HG03457 (cell line): ENCODE data around the gene PLIN3.
"Not testable (repeated sequence)": the region's sequence is repeated elsewhere in the genome, so short reads cannot be mapped to it uniquely, and the experiment has no call there.

ENCODE experiments used
- ATAC-seq: cut with Tn5 transposase; IDR thresholded peaks from one replicate; pipeline ENCODE4 v1.9.1; 2021; ENCODE audit warnings: moderate number of reproducible peaks; ENCODE audit not compliant: unreplicated experiment

PLIN3 gene, protein sequence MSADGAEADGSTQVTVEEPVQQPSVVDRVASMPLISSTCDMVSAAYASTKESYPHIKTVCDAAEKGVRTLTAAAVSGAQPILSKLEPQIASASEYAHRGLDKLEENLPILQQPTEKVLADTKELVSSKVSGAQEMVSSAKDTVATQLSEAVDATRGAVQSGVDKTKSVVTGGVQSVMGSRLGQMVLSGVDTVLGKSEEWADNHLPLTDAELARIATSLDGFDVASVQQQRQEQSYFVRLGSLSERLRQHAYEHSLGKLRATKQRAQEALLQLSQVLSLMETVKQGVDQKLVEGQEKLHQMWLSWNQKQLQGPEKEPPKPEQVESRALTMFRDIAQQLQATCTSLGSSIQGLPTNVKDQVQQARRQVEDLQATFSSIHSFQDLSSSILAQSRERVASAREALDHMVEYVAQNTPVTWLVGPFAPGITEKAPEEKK

GRCh38 chr19:4867534-4868285 lies at the start of gene PLIN3:
Gene PLIN3, minus strand, starts transcription at chr19:4867667. Its CDS starts 6,273 bp downstream, at chr19:4861394.
- peak; percentile 60 for ATAC-seq

DNA sequence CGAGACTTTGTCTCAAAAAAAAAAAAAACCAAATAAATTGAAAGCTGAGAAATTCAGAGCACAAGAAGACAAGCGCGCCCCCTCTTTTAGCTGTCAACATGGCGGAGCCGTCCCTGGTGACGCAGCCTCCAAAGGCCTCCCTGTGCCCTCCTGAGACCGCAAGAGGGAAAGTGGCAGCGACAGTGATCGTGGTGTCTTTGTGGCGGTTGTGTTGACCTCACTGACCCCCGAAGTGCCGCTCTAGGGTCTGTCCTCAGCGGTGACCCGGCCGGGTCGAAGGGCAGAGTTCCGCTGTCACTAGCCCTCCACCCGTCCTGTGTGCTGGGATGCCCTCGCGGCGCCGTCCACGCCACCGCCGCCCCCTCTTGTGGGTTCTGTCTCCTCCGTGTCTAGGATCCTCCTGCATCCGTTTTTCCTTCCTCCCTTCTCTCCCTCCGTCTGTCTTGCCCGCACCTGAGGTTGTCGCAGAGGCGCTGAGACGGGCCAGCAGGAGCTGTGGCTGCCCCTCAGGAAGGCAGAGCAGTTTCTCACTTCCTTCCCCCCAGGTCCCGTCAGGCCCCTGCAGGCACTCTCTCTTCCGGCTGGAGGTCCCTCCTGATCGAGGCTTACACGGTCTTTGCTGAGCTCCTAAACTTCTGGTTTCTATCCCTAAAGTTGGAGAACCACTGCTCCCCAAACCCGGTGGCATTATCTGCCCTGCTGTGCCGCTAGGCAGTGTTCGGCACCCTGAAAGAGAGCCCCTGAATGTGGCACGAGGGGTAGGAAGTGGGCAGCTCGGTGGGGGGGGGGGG lies 49.0 kb upstream of the PLIN3 start:
- ATAC-seq, result no peak

- no peak for ATAC-seq
Measured at GRCh38 chr19:4914736-4915501, 47.5 kb upstream of the PLIN3 start.

DNA sequence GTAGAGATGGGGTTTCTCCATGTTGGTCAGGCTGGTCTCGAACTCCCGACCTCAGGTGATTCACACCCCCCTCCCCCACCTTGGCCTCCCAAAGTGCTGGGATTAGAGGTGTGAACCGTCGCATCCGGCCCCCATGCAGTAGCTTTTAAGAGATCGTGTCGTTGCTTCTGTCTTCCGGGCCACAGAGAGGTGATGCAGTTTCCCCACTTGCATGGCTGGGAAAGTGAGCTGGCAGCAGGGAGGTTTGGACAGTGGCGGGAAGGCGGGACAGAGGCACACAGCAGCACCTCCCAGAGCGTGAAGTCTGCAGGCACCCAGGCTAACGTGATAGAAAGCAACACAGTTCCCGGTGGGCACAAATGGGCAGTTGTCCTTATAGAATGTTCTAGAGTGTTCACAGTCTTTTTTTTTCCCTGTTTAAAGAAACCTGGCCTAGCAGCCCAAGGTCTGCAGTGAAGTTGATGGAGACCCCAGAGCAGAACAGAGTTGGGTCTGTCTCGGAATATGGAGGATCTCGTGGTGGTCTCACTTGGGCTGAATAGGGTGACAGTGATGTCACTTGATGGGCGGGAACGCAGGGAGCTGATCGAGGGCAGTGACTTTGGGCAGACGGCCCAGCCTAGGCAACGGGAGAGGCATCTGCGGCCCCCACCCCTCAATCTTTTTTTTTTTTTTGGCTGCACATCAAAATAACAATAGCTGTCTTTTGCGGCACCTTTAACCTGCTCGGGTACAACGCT lies 46.7 kb upstream of the PLIN3 start:
- ATAC-seq, result no peak

- no peak for ATAC-seq
Measured at GRCh38 chr19:4911786-4912672, 44.6 kb upstream of the PLIN3 start.

DNA sequence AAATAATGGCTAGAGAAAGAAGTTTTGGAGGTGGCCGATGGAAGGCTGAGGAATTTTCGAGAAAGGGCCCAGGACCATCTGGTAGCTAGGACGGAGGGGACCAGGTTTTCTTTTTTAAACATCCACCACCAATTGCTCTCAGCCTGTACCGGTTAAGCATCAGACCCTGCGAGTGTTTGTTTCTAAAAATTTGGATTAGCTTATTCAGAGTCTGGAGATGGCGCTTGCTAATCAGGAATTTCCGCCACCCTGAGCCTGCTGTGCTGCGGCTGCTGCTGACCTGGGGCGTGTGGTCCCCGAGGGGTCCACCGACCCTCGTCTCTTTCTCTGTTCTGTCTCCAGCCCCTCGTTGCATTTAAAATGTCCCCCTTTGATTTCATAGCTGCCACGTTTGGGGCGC lies 43.8 kb upstream of the PLIN3 start:
- ATAC-seq, result no peak

DNA sequence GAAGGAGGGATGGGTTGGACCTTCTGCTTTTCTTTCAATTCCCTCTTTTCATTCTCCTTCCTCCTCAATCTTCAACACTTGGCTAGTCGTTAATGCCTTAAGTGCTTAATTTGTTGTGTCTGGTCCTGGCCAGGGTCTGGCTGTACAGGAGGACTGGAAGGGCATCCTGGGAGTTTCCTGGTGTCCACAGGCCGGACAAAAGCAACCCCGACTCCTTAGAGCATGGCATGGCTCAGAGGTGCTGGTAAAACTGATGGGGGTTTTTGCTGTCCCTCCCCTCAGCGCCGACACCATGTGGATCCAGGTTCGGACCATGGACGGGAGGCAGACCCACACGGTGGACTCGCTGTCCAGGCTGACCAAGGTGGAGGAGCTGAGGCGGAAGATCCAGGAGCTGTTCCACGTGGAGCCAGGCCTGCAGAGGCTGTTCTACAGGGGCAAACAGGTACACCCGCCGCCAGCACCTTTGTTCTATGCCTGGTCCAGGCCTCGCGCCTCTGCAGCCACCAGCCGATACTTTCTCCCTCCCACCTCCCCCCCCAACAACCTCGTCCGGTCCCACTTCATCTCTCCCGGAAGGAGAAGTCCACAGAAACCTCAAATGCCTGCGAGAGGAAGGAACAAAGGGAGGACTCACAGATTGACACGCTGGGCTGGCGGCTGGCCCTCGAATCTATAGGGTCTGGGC lies 43.3 kb upstream of the PLIN3 start:
- no peak for ATAC-seq

DNA sequence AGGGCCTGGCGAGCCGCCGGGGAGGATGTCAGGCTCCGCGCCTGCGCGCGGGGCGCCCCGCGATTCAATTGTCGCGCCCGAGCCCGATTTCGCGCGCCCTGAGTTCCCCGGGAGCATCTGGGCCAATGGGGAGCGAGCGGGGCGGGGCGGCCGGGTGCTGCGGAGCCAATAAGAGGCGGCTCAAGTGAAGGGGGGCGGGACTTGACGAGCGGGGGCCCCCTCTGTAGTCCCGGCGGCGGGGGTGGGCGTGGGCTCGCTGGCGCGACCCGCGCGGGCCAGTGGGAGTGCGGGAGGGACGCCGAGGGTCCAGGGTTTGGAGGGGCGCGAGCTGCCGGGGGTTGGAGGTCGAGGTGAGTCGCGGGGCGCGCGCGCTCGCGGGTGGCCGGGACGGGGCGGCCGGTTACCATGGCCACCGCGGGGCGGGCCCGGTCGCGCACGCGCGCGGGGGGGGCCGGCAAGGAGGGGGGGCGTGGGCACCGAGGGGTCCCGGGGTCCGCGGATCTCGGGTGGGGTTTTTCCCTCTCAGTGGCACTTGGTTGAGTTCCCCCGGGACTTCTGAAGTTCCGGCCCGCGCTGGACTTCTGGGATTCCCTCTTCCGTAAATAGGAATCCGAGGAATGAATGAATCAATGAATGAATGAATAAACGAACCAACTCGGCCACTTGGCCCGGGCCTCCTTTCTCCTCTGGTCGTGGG lies 42.6 kb upstream of the PLIN3 start:
- ATAC-seq, result peak; percentile 61

DNA sequence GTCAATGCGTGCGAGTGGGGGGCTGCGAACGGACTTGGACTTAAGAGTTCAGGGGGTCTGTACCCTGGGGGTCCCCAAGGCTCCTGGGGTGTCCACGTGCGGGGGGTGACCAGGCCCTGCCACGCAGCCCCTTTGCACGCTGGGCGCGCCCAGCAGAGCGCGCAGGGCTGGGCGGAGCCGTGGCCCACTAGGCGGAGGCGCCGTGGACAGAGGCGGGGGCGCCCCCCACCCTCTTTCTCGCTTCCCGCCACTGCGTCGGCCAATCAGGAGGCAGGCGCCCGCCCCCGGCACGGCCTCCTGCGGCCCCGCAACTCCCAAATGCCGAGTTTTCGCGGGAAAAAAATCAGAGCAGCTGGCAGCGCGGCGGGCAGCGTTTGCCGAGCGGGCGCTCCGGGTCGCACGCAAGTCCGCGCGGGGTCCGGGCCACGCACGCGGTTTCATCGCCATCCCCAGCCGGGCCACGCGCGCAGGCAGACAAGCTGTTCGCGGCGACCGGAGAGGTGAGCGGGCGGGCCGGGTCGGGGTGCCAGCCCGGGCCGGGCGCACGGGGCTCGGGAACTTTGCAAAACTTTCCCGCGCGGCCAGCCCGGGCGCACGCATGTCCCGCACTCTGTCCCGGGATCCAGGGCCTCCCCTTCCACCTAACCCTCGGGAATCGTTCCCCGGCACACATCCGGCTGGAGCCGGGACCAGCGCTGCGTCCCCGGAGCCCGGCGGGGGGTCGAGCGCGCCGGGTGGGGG lies 41.9 kb upstream of the PLIN3 start, which contains the start of gene UHRF1:
Gene UHRF1 (plus strand): TSS at position 346 of the 741 bp plus-strand sequence. CDS start 1,385 bp downstream, outside the sequence.
- ATAC-seq, result peak; percentile 4

DNA sequence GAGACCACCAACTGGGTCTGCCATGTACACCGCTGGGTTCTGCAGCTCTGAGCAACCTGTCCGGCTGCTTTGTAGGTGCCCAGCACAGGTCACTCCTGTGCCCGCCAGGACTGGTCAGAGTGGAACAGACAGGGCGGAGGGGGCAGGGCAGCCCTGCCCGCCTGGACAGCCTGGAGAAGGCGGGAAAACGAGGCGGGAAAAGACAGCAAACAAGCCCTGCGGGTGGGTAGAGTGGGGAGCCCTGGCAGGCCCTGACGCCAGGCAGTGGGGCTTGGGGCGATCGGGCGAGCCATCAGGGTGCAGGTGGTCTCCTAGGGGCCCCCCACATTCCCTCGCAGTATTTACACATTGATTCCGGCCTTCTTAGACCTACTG lies 41.3 kb upstream of the PLIN3 start:
- ATAC-seq, result no peak

GRCh38 chr19:4908360-4908759 lies 40.9 kb upstream of the PLIN3 start:
- no peak for ATAC-seq

GRCh38 chr19:4906963-4907362 lies 39.5 kb upstream of the PLIN3 start:
- ATAC-seq, result no peak

GRCh38 chr19:4904481-4904880 lies 37.0 kb upstream of the PLIN3 start:
- no peak for ATAC-seq

- ATAC-seq, result no peak
Measured at GRCh38 chr19:4902796-4903195, 35.3 kb upstream of the PLIN3 start, which contains the start of gene ARRDC5. Gene ARRDC5, minus strand, starts transcription at chr19:4902896. Its CDS starts 71 bp downstream, at chr19:4902825.

DNA sequence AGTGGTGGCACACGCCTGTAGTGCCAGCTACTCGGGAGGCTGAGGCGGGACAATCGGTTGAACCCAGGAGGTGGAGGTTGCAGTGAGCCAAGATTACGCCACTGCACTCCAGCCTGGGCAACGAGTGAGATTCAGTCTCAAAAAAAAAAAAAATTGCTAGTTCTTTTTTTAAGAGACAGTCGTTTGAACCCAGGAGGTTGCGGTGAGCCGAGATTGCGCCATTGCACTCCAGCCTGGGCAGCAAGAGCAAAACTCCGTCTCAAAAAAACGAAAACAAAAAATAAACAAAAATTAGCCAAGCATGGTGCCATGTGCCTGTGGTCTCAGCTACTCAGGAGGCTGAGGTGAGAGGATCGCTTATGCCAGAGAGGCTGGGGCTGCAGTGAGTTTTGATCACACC lies 33.4 kb upstream of the PLIN3 start:
- not testable (repeated sequence) for ATAC-seq

DNA sequence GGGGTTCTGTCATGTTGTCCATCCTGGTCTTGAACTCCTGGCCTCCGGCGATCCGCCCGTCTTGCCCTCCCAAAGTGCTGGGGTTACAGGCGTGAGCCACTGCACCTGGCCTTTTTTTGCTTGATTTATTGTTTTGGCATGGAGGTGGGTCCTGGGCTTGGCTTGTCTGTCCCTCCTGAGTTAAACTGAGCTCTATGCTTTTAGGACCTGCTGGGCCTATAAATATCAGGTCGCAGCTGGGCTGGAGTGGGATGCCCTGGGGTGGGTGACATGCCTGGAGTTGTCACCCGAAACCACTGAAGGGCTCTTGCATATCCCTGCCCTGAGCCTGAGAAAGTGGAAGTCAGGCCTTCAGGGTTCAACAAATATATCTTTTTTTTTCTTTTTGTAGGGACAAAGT lies 29.7 kb upstream of the PLIN3 start:
- no peak for ATAC-seq

DNA sequence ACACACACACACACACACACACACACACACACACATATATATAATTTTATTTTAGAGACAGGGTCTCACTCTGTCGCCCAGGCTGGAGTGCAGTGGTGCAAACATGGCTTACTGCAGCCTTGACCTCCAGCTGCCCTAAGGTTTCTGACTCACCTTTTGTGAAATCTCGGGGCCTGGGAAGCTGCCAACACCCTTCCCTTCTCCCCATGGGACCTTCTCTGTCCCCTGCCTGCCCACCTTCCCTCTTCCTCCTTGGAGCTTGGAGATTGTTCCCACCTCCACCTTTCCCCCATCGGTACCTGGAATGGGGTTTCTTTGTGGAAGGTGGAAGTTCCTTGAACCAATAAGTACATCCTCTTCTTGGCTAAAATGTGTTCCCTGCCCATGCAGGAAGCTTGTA lies 28.9 kb upstream of the PLIN3 start:
- no peak for ATAC-seq
